Measurements from ENCODE around the gene NCOA5. TPM values are rescaled to one million over a fixed set of nuclear protein-coding genes. Genes with fewer than 3 reads are reported as not detected.

Gene NCOA5
- total and polyA plus RNA-seq, 9 of the 15 experiments (the other 6 are each of a cell fraction or from before 2014, with no cell fraction given), result 3.9 to 22.8 (median 13.8) TPM

GRCh38 chr20:46089417-46090388, at the start of gene NCOA5 (continued):
- TF ChIP-seq NRF1 (conservative IDR thresholded peaks at IDR 0.05 in 1 of 2, IDR thresholded peaks at IDR 0.05 in 1 of 2) (peak; percentile 94 to 95), ZC3H11A (IDR thresholded peaks at IDR 0.05; ENCODE audit: low read depth, low read length) (no peak), ZNF431 (CRISPR knock-in tag; IDR thresholded peaks at IDR 0.05) (peak; percentile 85), MAX (CRISPR knock-in tag; IDR thresholded peaks at IDR 0.05) (peak; percentile 99), ATF1 (CRISPR knock-in tag; IDR thresholded peaks at IDR 0.05) (0 out of 2 replicates have a peak, but pooled peaks have one; percentile 18), ATF1 (tag; IDR thresholded peaks at IDR 0.05) (peak; percentile 79), ZNF561 (CRISPR knock-in tag; conservative IDR thresholded peaks at IDR 0.05) (no peak), ARID2 (IDR thresholded peaks at IDR 0.05) (no peak), SIN3A (IDR thresholded peaks at IDR 0.05; ENCODE audit: borderline replicate concordance in 2 of 2, control insufficient read depth in 1 of 2, low read depth in 2 of 2, low read length in 2 of 2) (peak; percentile 41 to 46; a peak in 2 of 4 replicates), MBD2 (IDR thresholded peaks at IDR 0.05; ENCODE audit: borderline replicate concordance, low read depth) (no peak), MCM5 (IDR thresholded peaks at IDR 0.05; ENCODE audit: low read depth) (no peak), CREB5 (CRISPR knock-in tag; IDR thresholded peaks at IDR 0.05) (no peak), E2F4 (CRISPR knock-in tag; IDR thresholded peaks at IDR 0.05; ENCODE audit: low read depth) (peak; percentile 64), HOXB6 (CRISPR knock-in tag; IDR thresholded peaks at IDR 0.05; ENCODE audit: borderline replicate concordance) (no peak), ESRRA (IDR thresholded peaks at IDR 0.05; ENCODE audit: borderline replicate concordance, low read depth) (peak; percentile 77), ZBTB9 (CRISPR knock-in tag; IDR thresholded peaks at IDR 0.05) (peak; percentile 83; the same call in 1 of the 2 replicates), NFIC (IDR thresholded peaks at IDR 0.05) (peak; percentile 74; the same call in 1 of the 2 replicates), RFX1 (IDR thresholded peaks at IDR 0.05) (peak; percentile 99)
- TF ChIP-seq, protein P1, sequence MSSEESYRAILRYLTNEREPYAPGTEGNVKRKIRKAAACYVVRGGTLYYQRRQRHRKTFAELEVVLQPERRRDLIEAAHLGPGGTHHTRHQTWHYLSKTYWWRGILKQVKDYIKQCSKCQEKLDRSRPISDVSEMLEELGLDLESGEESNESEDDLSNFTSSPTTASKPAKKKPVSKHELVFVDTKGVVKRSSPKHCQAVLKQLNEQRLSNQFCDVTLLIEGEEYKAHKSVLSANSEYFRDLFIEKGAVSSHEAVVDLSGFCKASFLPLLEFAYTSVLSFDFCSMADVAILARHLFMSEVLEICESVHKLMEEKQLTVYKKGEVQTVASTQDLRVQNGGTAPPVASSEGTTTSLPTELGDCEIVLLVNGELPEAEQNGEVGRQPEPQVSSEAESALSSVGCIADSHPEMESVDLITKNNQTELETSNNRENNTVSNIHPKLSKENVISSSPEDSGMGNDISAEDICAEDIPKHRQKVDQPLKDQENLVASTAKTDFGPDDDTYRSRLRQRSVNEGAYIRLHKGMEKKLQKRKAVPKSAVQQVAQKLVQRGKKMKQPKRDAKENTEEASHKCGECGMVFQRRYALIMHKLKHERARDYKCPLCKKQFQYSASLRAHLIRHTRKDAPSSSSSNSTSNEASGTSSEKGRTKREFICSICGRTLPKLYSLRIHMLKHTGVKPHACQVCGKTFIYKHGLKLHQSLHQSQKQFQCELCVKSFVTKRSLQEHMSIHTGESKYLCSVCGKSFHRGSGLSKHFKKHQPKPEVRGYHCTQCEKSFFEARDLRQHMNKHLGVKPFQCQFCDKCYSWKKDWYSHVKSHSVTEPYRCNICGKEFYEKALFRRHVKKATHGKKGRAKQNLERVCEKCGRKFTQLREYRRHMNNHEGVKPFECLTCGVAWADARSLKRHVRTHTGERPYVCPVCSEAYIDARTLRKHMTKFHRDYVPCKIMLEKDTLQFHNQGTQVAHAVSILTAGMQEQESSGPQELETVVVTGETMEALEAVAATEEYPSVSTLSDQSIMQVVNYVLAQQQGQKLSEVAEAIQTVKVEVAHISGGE (CRISPR knock-in tag; IDR thresholded peaks at IDR 0.05), result peak in 1 of 3 experiments; percentile 77; a peak in 2 of 6 replicates
